GM19395 (cell line): Measurements from ENCODE around the gene REEP3.
"Not testable (repeated sequence)": the region's sequence is repeated elsewhere in the genome, so short reads cannot be mapped to it uniquely, and the experiment has no call there.

Experiments used
- ATAC-seq: cut with Tn5 transposase; IDR thresholded peaks from one replicate; pipeline ENCODE4 v1.9.1; 2021; ENCODE audit warnings: mild to moderate bottlenecking, moderate library complexity; ENCODE audit not compliant: unreplicated experiment

Gene REEP3, protein sequence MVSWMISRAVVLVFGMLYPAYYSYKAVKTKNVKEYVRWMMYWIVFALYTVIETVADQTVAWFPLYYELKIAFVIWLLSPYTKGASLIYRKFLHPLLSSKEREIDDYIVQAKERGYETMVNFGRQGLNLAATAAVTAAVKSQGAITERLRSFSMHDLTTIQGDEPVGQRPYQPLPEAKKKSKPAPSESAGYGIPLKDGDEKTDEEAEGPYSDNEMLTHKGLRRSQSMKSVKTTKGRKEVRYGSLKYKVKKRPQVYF

DNA sequence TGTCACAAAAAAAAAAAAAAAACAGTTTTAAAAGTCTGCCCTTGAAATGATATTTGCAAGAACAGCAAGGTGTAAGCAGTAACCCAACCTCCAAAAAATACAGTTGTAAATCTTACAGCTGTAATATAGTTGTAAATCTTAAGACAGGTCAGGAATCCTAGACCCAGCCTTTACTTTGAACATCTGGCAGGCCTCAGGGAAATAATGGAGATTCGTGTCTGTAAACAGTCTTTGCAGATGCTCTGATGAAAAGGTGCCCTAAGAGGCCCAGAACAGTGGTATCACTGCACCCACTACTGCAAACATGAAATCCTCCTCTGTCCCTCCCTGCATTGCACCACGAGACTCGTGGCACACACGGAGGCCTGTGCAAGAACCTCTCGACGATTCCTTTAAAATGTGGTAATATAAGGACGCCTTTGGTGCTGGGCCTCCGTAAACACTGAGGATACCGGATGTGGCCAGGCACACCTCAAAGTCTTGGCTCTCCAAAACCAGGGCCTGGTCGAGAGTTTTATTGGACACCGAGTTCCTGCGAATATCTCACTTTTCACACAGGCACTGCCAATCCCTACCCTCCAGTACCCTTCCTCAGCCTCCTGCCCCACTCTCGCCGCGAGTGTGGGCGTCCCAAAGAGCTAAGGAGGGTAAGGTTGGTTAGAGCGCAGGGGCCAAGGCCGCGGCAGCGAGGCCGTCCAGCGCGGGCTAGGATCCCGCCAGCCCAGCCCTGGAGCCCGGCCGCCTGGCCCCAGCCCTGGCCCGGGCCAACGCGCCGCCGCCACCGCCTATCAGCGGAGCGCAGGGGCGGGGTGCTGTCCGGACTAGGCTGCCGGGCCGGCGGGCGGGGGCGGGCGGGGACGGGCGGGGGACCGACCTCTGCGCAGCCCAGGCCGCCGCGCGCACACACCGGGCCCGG is at the start of gene REEP3:
REEP3 (plus strand) TSS at position 902 of the 916 bp plus-strand sequence. CDS start 145 bp downstream, outside the sequence.
- peak; percentile 59 for ATAC-seq

- no peak for ATAC-seq
Observed at GRCh38 chr10:63474488-63474887, 46.7 kb upstream of the REEP3 start.

DNA sequence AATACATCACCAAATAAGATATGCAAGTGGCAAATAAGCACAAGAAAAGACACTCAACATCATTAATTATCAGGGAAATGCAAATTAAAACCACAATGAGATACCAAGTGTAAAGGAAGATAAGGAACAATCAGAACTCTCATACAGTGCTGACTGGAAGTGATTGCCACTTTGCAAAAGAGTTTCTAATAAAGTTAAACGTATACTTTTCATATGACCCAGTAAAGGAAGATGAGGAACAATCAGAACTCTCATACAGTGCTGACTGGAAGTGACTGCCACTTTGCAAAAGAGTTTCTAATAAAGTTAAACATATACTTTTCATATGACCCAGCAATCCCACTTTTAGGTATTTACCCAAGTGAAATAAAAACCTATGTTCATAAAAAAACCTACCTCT is 43.3 kb upstream of the REEP3 start:
- ATAC-seq = no peak

- no peak for ATAC-seq
Observed at GRCh38 chr10:63478564-63478963, 42.6 kb upstream of the REEP3 start.

GRCh38 chr10:63480237-63480636 is 41.0 kb upstream of the REEP3 start:
- no peak for ATAC-seq

DNA sequence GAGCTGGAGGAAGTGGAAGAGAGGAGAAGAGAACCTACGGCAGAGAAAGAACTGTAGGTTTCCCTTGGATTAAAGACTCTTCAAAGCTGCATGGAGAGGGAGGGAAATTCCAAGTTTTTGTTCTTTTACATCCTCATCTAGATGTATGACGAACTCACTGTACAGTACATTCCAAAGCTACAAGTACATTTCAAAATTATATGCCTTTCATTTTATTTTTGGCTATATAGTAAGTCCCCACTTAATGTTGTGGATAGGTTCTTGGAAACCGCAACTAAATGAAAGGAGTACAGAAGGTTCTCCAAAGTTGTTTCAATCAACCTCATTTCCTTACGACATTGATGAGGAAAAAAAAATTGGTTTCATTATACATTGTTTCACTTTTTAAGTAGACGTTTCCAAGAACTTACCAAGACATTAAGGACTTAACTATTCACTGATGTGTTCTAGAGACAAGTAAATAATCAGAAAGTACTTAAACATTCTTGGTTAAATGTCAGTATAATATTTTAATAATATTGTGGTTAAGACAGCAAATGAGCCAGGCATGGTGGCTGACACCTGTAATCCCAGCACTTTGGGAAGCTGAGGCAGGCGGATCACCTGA is 39.3 kb upstream of the REEP3 start:
- no peak for ATAC-seq

DNA sequence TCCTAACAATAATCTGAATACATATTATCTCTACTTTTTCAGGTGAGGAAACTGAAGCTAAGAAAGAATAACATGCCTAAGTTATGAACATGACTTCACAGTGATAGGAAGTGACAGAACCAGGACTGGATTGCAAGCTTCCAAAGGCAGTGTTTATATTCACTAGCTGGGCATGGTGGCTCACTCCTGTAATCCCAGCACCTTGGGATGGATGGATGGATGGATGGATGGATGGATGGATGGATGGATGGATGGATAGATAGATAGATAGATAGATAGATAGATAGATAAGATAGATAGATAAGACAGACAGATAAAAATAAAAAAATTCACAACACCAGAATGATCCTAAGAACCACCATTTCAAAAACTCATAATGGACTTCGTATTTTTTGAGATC is 37.2 kb upstream of the REEP3 start:
- no peak for ATAC-seq

DNA sequence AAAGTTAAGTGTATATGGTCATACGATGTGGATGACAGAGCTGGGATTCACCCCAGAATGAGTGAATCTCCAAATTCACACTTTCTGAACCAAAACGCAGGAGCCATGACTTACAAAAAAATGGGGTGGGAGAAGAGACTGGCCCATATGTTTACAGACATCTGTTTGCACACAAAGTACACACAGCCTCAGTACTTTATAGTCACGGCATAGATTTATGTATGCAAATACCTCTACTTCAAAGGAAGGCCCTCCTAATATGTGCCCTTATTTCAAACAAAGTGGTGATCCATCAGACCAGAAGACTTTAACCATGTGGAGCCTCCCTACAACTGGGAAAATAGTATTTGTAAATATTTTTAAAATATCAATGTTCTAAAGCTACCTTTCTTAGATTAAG is 33.2 kb upstream of the REEP3 start:
- no peak for ATAC-seq

GRCh38 chr10:63489838-63490237 is 31.4 kb upstream of the REEP3 start:
- no peak for ATAC-seq

DNA sequence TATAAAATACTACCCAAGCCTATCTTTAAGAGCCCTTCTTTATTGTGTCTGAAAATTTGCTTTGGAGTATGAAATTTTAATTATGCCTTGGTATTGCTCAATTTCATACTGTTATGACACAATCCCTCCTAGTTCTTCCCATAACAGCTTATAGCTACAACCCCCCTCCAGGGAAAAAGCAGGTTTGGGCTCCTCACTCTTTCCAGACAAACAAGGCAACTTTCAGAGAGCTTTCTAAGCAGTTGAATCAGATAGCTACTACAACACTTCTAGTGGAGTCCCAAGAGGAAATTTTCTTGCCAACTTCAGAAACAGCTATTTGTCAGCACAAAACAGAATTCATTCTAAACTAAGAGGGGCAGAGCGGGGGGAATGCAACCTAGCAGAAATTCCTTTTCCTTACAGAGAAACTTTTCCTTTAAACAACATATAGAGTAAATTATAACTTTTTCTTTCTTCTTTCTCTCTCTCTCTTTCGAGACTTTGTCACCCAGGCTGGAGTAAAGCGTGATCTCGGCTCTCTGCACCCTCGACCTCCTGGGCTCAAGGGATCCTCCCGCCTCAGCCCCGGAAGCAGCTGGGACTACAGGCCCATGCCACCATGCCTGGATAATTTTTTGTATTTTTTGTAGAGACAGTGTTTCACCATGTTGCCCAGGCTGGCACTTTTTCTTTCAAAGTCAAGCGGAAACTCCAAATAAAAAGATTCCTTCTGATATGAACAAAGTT is 29.4 kb upstream of the REEP3 start:
- no peak for ATAC-seq

- ATAC-seq = not testable (repeated sequence)
Observed at GRCh38 chr10:63492317-63492690, 28.9 kb upstream of the REEP3 start.

DNA sequence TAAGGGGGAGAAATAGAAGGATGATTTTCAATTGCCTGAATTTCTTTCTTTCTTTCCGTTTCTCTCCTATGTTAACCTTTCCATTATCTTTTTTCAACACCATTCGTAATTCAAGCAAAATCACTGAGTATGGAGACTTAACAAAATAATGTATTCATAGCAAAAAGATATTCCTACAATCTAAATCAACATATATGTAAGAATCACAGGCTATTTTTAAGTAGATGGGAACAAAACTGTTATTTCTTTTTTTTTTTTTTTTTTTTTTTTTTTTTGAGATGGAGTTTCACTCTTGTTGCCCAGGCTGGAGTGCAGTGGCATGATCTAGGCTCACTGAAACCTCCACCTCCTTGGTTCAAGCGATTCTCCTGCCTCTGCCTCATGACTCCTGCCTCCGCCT is 28.2 kb upstream of the REEP3 start:
- ATAC-seq = no peak

DNA sequence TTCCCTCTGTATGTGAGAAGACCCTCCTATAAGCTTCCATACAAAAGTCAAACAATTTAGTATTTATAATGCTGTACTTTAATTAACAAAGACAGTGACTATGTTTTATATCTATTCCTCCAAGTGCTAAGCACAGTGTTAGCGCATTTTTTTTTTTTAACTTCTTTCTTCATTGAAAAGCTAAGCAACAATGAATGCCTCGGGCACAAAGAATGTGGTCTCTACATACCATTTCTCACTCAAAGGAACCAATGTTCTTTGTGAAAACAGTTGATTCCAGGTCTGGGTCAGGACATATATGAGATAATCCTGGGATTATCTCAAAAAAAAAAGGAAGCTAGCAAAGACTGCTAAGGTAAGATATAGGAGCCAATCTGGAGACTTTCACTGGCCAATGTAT is 26.2 kb upstream of the REEP3 start:
- ATAC-seq = no peak

GRCh38 chr10:63496561-63496960 is 24.6 kb upstream of the REEP3 start:
- ATAC-seq = no peak

GRCh38 chr10:63497321-63497720 is 23.9 kb upstream of the REEP3 start:
- ATAC-seq = no peak

- no peak for ATAC-seq
Observed at GRCh38 chr10:63498665-63499064, 22.5 kb upstream of the REEP3 start.

- not testable (repeated sequence) for ATAC-seq
Observed at GRCh38 chr10:63500551-63500950, 20.6 kb upstream of the REEP3 start.

DNA sequence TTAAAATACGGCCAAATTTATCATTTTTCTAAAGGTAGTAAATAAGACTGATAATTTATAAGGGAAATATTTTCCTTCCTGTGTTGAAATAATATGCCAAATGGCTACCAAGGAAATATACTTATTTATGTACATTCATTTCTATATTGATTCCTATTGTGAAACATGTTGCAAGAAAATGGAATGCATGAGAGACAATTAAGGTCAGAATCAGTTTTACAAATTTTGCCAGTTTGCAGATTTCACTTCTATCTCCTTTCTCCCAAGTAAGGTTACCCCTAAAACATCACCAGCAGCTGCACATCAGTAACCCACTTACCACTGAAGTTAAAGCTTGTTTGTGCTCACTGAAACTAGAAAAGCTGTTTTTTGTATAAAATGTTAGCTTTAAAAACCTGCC is 19.2 kb upstream of the REEP3 start:
- no peak for ATAC-seq

- no peak for ATAC-seq
Observed at GRCh38 chr10:63502832-63503231, 18.4 kb upstream of the REEP3 start.

- ATAC-seq = no peak
Observed at GRCh38 chr10:63503395-63503794, 17.8 kb upstream of the REEP3 start.
